Gastrocnemius medialis (tissue), 4 donors: ENCODE measurements around the gene ASCL3.

Experiments used
- CTCF ChIP-seq, 5 experiments: fragments of 450-650 bp in 3 of 5; fragments of 200-600 bp in 2 of 5; sonication (generic) in 2 of 5; IDR thresholded peaks in 4 of 5; conservative IDR thresholded peaks in 1 of 5; 1 replicate in 4 of 5; 2 replicates in 1 of 5; pipeline ENCODE4 v1.5.1; 2016 to 2019; ENCODE audit warnings: antibody characterized with exemption in 5 of 5, mild to moderate bottlenecking in 3 of 5, moderate library complexity in 3 of 5
- POLR2A ChIP-seq, 2 donors: fragments of 450-650 bp; IDR thresholded peaks; one replicate each; pipeline ENCODE4 v1.6.1; 2017; ENCODE audit warnings: antibody characterized with exemption in 2 of 2, mild to moderate bottlenecking in 2 of 2, moderate library complexity in 2 of 2

GRCh38 chr11:8963569-8964323 is 20.9 kb upstream of the ASCL3 start:
- TF ChIP-seq CTCF (IDR thresholded peaks at IDR 0.05 in 4 of 5, conservative IDR thresholded peaks at IDR 0.05 in 1 of 5): no peak
- no peak for TF ChIP-seq POLR2A (IDR thresholded peaks at IDR 0.05)
